Ramos (cell line): ENCODE measurements around the gene PPP1R14C.

Source experiments
- in situ Hi-C: fragments of 300-500 bp; cut with MboI; formaldehyde crosslinking; loops from one replicate; pipeline ENCODE4 v1.14.3; 2022; ENCODE audit warnings: low sequenced_read_pairs; ENCODE audit not compliant: unreplicated experiment

Gene PPP1R14C

GRCh38 chr6:150266309-150266708, 123.5 kb downstream of the PPP1R14C start:
- in situ Hi-C loops = no loop called here

- in situ Hi-C loops = no loop called here
These were observed 124.3 kb downstream of the PPP1R14C start for GRCh38 chr6:150266963-150267685.

GRCh38 chr6:150267686-150268561, 125.1 kb downstream of the PPP1R14C start:
- in situ Hi-C loops = no loop called here

- in situ Hi-C loops = no loop called here
These were observed 126.4 kb downstream of the PPP1R14C start for GRCh38 chr6:150269130-150269856.

- in situ Hi-C loops = no loop called here
These were observed 127.0 kb downstream of the PPP1R14C start for GRCh38 chr6:150269857-150270223.

GRCh38 chr6:150270330-150271052, 127.6 kb downstream of the PPP1R14C start:
- in situ Hi-C loops = no loop called here

- in situ Hi-C loops = no loop called here
These were observed 128.3 kb downstream of the PPP1R14C start for GRCh38 chr6:150271172-150271500.

GRCh38 chr6:150271501-150272263, 128.8 kb downstream of the PPP1R14C start:
- in situ Hi-C loops = no loop called here

- in situ Hi-C loops = no loop called here
These were observed 129.6 kb downstream of the PPP1R14C start for GRCh38 chr6:150272264-150272975.

- in situ Hi-C loops = no loop called here
These were observed 130.1 kb downstream of the PPP1R14C start for GRCh38 chr6:150272976-150273315.

- in situ Hi-C loops = no loop called here
These were observed 130.8 kb downstream of the PPP1R14C start for GRCh38 chr6:150273457-150274309.

- in situ Hi-C loops = no loop called here
These were observed 132.6 kb downstream of the PPP1R14C start for GRCh38 chr6:150275489-150275888.

- in situ Hi-C loops = no loop called here
These were observed 133.5 kb downstream of the PPP1R14C start for GRCh38 chr6:150276168-150276936.

- in situ Hi-C loops = no loop called here
These were observed 134.3 kb downstream of the PPP1R14C start for GRCh38 chr6:150276937-150277742.

GRCh38 chr6:150279533-150279932, 136.7 kb downstream of the PPP1R14C start:
- in situ Hi-C loops = no loop called here

GRCh38 chr6:150280703-150281102, 137.9 kb downstream of the PPP1R14C start:
- in situ Hi-C loops = no loop called here

GRCh38 chr6:150281767-150282166, 138.9 kb downstream of the PPP1R14C start:
- in situ Hi-C loops = no loop called here
